GM23338 (cell line): ENCODE data around the gene GCSH. TPM values are rescaled to one million over a fixed set of nuclear protein-coding genes. Genes with fewer than 3 reads are reported as not detected.

ENCODE experiments used
- ATAC-seq: fragments of 200-7000 bp; cut with Tn5 transposase; 3 replicates; pipeline ENCODE4 v1.9.1; 2020
- DNase-seq: peaks from one replicate; pipeline ENCODE4 v3.0.0-alpha.2; 2015; ENCODE audit warnings: low spot score
- H2AFZ ChIP-seq: fragments of 200-600 bp; sonication (generic); 2 replicates; pipeline ENCODE4 v1.8.0; 2016; ENCODE audit warnings: antibody characterized with exemption, mild to moderate bottlenecking, moderate library complexity
- H3F3A ChIP-seq: fragments of 200-600 bp; sonication (generic); replicated peaks from 2 replicates; pipeline ENCODE4 v1.8.0; 2017; ENCODE audit warnings: antibody characterized with exemption, mixed run types, low read depth
- H3K27ac ChIP-seq: fragments of 200-600 bp; sonication (generic); 2 replicates; pipeline ENCODE4 v1.6.1; 2016; ENCODE audit warnings: low read depth
- H3K27me3 ChIP-seq: fragments of 200-600 bp; sonication (generic); 2 replicates; pipeline ENCODE4 v1.8.0; 2016; ENCODE audit warnings: mild to moderate bottlenecking, mixed run types, moderate library complexity; ENCODE audit not compliant: insufficient read depth
- H3K36me3 ChIP-seq: fragments of 200-600 bp; sonication (generic); 2 replicates; pipeline ENCODE4 v1.8.0; 2016; ENCODE audit warnings: mild to moderate bottlenecking; ENCODE audit not compliant: insufficient read depth
- H3K4me1 ChIP-seq: fragments of 200-600 bp; sonication (generic); 2 replicates; pipeline ENCODE4 v1.8.0; 2016; ENCODE audit warnings: mild to moderate bottlenecking, moderate library complexity; ENCODE audit not compliant: insufficient read depth
- H3K4me2 ChIP-seq: fragments of 200-600 bp; sonication (generic); 2 replicates; pipeline ENCODE4 v1.7.1; 2017; ENCODE audit warnings: mixed run types
- H3K4me3 ChIP-seq: fragments of 200-600 bp; sonication (generic); 2 replicates; pipeline ENCODE4 v1.6.1; 2016; ENCODE audit warnings: mixed run types
- H3K79me2 ChIP-seq: fragments of 200-600 bp; sonication (generic); replicated peaks from 2 replicates; pipeline ENCODE4 v1.8.0; 2017; ENCODE audit warnings: mild to moderate bottlenecking; ENCODE audit not compliant: insufficient read depth
- H3K9me2 ChIP-seq: fragments of 200-600 bp; sonication (generic); 2 replicates; pipeline ENCODE4 v1.8.0; 2017; ENCODE audit not compliant: insufficient read depth
- H4K20me1 ChIP-seq: fragments of 200-600 bp; sonication (generic); replicated peaks from 2 replicates; pipeline ENCODE4 v1.8.0; 2017; ENCODE audit warnings: mild to moderate bottlenecking; ENCODE audit not compliant: insufficient read depth
- H3K27ac Mint-ChIP-seq: 2 replicates; pipeline ENCODE4 v1.8.0; 2020; ENCODE audit warnings: inconsistent platforms, mild to moderate bottlenecking, moderate library complexity, mixed read lengths
- H3K27me3 Mint-ChIP-seq: 3 replicates; pipeline ENCODE4 v1.8.0; 2022; ENCODE audit warnings: low read depth, mild to moderate bottlenecking, moderate library complexity, mixed read lengths, inconsistent platforms; ENCODE audit not compliant: insufficient read depth, poor library complexity
- H3K36me3 Mint-ChIP-seq: 3 replicates; pipeline ENCODE4 v1.8.0; 2021; ENCODE audit warnings: low read depth, mild to moderate bottlenecking, inconsistent platforms, moderate library complexity, mixed read lengths
- H3K4me1 Mint-ChIP-seq: 3 replicates; pipeline ENCODE4 v1.8.0; 2020; ENCODE audit warnings: mild to moderate bottlenecking, inconsistent platforms, mixed read lengths
- H3K4me3 Mint-ChIP-seq: 3 replicates; pipeline ENCODE4 v1.8.0; 2021; ENCODE audit warnings: moderate library complexity, mild to moderate bottlenecking, inconsistent platforms, mixed read lengths
- H3K9me3 Mint-ChIP-seq: 3 replicates; pipeline ENCODE4 v1.8.0; 2020; ENCODE audit warnings: moderate library complexity, mild to moderate bottlenecking, inconsistent platforms, mixed read lengths
- CREB1 ChIP-seq: fragments of 250-450 bp; sonication (Bioruptor Pico); IDR thresholded peaks from 2 replicates; pipeline ENCODE4 v1.5.0; 2020; ENCODE audit warnings: low read depth, mild to moderate bottlenecking, moderate library complexity
- EZH2 ChIP-seq: fragments of 200-600 bp; sonication (generic); IDR thresholded peaks from one replicate; pipeline ENCODE4 v1.8.0; 2017; ENCODE audit warnings: antibody characterized with exemption, mild to moderate bottlenecking, low read depth; ENCODE audit not compliant: unreplicated experiment
- EZH2phosphoT487 ChIP-seq: fragments of 200-600 bp; sonication (generic); IDR thresholded peaks from one replicate; pipeline ENCODE4 v1.8.1; 2018; ENCODE audit warnings: antibody characterized with exemption; ENCODE audit not compliant: unreplicated experiment
- JUNB ChIP-seq: IDR thresholded peaks from one replicate; pipeline ENCODE4 v1.6.1; 2016; ENCODE audit warnings: antibody characterized with exemption; ENCODE audit not compliant: unreplicated experiment
- NANOG ChIP-seq: IDR thresholded peaks from 2 replicates; pipeline ENCODE4 v1.6.1; 2016; ENCODE audit warnings: antibody characterized with exemption, borderline replicate concordance
- POLR2AphosphoS5 ChIP-seq: IDR thresholded peaks from 2 replicates; pipeline ENCODE4 v1.6.1; 2016; ENCODE audit warnings: antibody characterized with exemption, low read depth
- REST ChIP-seq: IDR thresholded peaks from one replicate; pipeline ENCODE4 v1.6.1; 2018; ENCODE audit warnings: antibody characterized with exemption; ENCODE audit not compliant: unreplicated experiment
- STAT1 ChIP-seq: IDR thresholded peaks from one replicate; pipeline ENCODE4 v1.6.1; 2016; ENCODE audit warnings: antibody characterized with exemption; ENCODE audit not compliant: unreplicated experiment
- ZNF114 ChIP-seq: fragments of 250-450 bp; sonication (Bioruptor Pico); IDR thresholded peaks from 2 replicates; pipeline ENCODE4 v1.5.0; 2020; ENCODE audit warnings: mild to moderate bottlenecking, moderate library complexity
- ZNF331 ChIP-seq: fragments of 250-450 bp; sonication (Bioruptor Pico); IDR thresholded peaks from 2 replicates; pipeline ENCODE4 v1.5.0; 2020; ENCODE audit warnings: low read depth, mild to moderate bottlenecking, moderate library complexity
- ZNF462 ChIP-seq: fragments of 250-450 bp; sonication (Bioruptor Pico); IDR thresholded peaks from 2 replicates; pipeline ENCODE4 v1.5.0; 2020; ENCODE audit warnings: mild to moderate bottlenecking, moderate library complexity
- polyA plus RNA-seq: library from polyadenylated mRNA; unstranded; fragments of >200 nt; fragmentation: Nextera tagmentation; extraction: Ambion mirVana; gene quantifications from 2 replicates; pipeline ENCODE4 v1.2.1, GENCODE V29; 2016
- total RNA-seq: library from RNA; depleted of rRNA; stranded (reverse); fragments of >200 nt; shearing (Covaris generic); gene quantifications from 2 replicates; pipeline ENCODE4 v1.2.3, GENCODE V29; 2014
- TF ChIP-seq, protein P1 (sequence below): IDR thresholded peaks from 2 replicates; pipeline ENCODE4 v1.6.1; 2016; ENCODE audit warnings: antibody characterized with exemption
- TF ChIP-seq, protein P2 (sequence below), 2 experiments: fragments of 200-600 bp in 1 of 2; sonication (generic) in 1 of 2; conservative IDR thresholded peaks; 2 replicates each; pipeline versions ENCODE4 v1.5.1 to v1.6.1; 2016 to 2017; ENCODE audit warnings: antibody characterized with exemption in 2 of 2, low read depth in 2 of 2, mild to moderate bottlenecking in 2 of 2, moderate library complexity in 1 of 2

Gene GCSH
- total and polyA plus RNA-seq, 2 experiments from 2014 or later: 118 to 389 TPM

- H3K27ac ChIP-seq: no peak overlapping the region
- H3K36me3 ChIP-seq: no peaks in the 10 kb centered on the region
- H3K27me3 Mint-ChIP-seq: no peaks in the 10 kb centered on the region
- no peak overlapping the region for H3K4me3 Mint-ChIP-seq
- no peak overlapping the region for H3K27ac Mint-ChIP-seq
- peaks cover 18% of the 10 kb centered on the region for H3K9me3 Mint-ChIP-seq
- H3K79me2 ChIP-seq: no peaks in the 10 kb centered on the region
- H3K4me1 ChIP-seq: no peaks in the 10 kb centered on the region
- H3K4me3 ChIP-seq: no peak overlapping the region
- H3K36me3 Mint-ChIP-seq: peaks cover 7% of the 10 kb centered on the region; the same call in 2 of the 3 replicates
- TF ChIP-seq STAT1: no peak
- TF ChIP-seq POLR2AphosphoS5: no peak
- no peak for TF ChIP-seq ZNF114 (CRISPR knock-in tag)
- TF ChIP-seq ZNF331 (CRISPR knock-in tag): no peak
- TF ChIP-seq EZH2: no peak
- TF ChIP-seq, protein P1, sequence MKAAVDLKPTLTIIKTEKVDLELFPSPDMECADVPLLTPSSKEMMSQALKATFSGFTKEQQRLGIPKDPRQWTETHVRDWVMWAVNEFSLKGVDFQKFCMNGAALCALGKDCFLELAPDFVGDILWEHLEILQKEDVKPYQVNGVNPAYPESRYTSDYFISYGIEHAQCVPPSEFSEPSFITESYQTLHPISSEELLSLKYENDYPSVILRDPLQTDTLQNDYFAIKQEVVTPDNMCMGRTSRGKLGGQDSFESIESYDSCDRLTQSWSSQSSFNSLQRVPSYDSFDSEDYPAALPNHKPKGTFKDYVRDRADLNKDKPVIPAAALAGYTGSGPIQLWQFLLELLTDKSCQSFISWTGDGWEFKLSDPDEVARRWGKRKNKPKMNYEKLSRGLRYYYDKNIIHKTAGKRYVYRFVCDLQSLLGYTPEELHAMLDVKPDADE: no peak
- TF ChIP-seq NANOG: no peak
- no peak for TF ChIP-seq CREB1
- TF ChIP-seq EZH2phosphoT487: no peak
- no peak for TF ChIP-seq REST
- TF ChIP-seq JUNB: no peak
- TF ChIP-seq ZNF462 (CRISPR knock-in tag): no peak
- TF ChIP-seq, protein P2, sequence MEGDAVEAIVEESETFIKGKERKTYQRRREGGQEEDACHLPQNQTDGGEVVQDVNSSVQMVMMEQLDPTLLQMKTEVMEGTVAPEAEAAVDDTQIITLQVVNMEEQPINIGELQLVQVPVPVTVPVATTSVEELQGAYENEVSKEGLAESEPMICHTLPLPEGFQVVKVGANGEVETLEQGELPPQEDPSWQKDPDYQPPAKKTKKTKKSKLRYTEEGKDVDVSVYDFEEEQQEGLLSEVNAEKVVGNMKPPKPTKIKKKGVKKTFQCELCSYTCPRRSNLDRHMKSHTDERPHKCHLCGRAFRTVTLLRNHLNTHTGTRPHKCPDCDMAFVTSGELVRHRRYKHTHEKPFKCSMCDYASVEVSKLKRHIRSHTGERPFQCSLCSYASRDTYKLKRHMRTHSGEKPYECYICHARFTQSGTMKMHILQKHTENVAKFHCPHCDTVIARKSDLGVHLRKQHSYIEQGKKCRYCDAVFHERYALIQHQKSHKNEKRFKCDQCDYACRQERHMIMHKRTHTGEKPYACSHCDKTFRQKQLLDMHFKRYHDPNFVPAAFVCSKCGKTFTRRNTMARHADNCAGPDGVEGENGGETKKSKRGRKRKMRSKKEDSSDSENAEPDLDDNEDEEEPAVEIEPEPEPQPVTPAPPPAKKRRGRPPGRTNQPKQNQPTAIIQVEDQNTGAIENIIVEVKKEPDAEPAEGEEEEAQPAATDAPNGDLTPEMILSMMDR (conservative IDR thresholded peaks at IDR 0.05; ENCODE audit: low read depth in 2 of 2): no peak
- no peaks in the 10 kb centered on the region; the same call in 1 of the 2 replicates for H4K20me1 ChIP-seq
- H3K4me1 Mint-ChIP-seq: no peaks in the 10 kb centered on the region
- no peak for ATAC-seq
- H3K4me2 ChIP-seq: no peak overlapping the region
- no peaks in the 10 kb centered on the region for H3K9me2 ChIP-seq
- no peak overlapping the region for H2AFZ ChIP-seq
- H3K27me3 ChIP-seq: no peaks in the 10 kb centered on the region
- no peaks in the 10 kb centered on the region for H3F3A ChIP-seq
- no peak for DNase-seq
These were observed 42.4 kb downstream of the GCSH start for GRCh38 chr16:81053761-81054160.
